Breast epithelium (tissue), 3 donors: Measurements from ENCODE around the gene HS6ST3.

ENCODE experiments used
- POLR2A ChIP-seq: fragments of 450-650 bp; IDR thresholded peaks from one replicate; pipeline ENCODE4 v1.6.1; 2016; ENCODE audit warnings: antibody characterized with exemption, mild to moderate bottlenecking, moderate library complexity
- TF ChIP-seq, protein P1 (sequence below), 3 donors: fragments of 450-650 bp; IDR thresholded peaks; one replicate each; pipeline ENCODE4 v1.5.1; 2016 to 2017; ENCODE audit warnings: antibody characterized with exemption in 3 of 3, mild to moderate bottlenecking in 3 of 3, moderate library complexity in 3 of 3

DNA sequence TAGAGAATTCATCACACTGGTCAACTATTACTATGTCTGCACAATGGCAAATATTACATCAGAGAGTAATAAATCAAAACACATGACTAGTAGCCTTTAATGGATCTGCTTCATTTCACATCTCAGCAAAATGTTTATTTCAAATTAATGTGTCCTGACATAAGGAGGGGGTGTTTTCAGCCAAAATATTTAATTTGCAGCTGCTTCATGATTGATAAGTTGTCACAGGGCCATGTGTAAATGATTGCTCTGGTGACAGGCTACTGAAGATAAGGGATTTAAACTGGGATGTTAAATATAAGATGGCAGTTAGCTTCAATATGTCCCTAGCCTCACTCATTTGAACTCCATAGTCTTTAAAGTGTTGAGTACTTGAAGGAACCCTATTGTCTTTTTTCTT, 601.1 kb downstream of the HS6ST3 start:
- TF ChIP-seq, protein P1, sequence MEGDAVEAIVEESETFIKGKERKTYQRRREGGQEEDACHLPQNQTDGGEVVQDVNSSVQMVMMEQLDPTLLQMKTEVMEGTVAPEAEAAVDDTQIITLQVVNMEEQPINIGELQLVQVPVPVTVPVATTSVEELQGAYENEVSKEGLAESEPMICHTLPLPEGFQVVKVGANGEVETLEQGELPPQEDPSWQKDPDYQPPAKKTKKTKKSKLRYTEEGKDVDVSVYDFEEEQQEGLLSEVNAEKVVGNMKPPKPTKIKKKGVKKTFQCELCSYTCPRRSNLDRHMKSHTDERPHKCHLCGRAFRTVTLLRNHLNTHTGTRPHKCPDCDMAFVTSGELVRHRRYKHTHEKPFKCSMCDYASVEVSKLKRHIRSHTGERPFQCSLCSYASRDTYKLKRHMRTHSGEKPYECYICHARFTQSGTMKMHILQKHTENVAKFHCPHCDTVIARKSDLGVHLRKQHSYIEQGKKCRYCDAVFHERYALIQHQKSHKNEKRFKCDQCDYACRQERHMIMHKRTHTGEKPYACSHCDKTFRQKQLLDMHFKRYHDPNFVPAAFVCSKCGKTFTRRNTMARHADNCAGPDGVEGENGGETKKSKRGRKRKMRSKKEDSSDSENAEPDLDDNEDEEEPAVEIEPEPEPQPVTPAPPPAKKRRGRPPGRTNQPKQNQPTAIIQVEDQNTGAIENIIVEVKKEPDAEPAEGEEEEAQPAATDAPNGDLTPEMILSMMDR (IDR thresholded peaks at IDR 0.05), result no peak
- no peak for TF ChIP-seq POLR2A
